H1 (cell line): Measurements from ENCODE around the gene JDP2. TPM values are rescaled to one million over a fixed set of nuclear protein-coding genes. Genes with fewer than 3 reads are reported as not detected.

Experiments
- CHD7 ChIP-seq: fragments of 300-600 bp; sonication (generic); IDR thresholded peaks from 2 replicates; pipeline ENCODE4 v1.7.1; 2012; ENCODE audit warnings: low read length, moderate library complexity, mild to moderate bottlenecking, inconsistent platforms; ENCODE audit not compliant: insufficient replicate concordance
- polyA plus RNA-seq, 7 experiments: library from polyadenylated mRNA; depleted of rRNA in 3 of 7; stranded (reverse) in 5 of 7; unstranded in 2 of 7; fragments of >200 nt in 5 of 7; fragments of 200-250 nt in 2 of 7; gene quantifications; 1 replicate in 5 of 7; 2 replicates in 1 of 7; 4 replicates in 1 of 7; pipeline versions ENCODE4 v1.2.1 to v1.2.3, GENCODE V29; 2011 to 2013; ENCODE audit warnings: missing spikeins in 2 of 7, mixed read lengths in 2 of 7
- total RNA-seq: library from RNA; stranded (reverse); fragmentation: NEBNext Ultra II Directional; extraction: Animal tissue kit (Norgen Biotek cat#: 25700); gene quantifications from 2 replicates; pipeline ENCODE4 v1.2.1, GENCODE V29; 2021

JDP2 gene
- total and polyA plus RNA-seq, 2 of the 8 experiments (the other 6 are each of a cell fraction or from before 2014, with no cell fraction given) = 8.9 to 27.2 TPM

GRCh38 chr14:75486318-75486717 is 58.5 kb downstream of the JDP2 start (continued):
- no peak for TF ChIP-seq CHD7
- TF ChIP-seq, all 59 proteins: peak for 0
